ENCODE data around the gene PRRT1B.

- no peak for TF ChIP-seq EZH2phosphoT487 (IDR thresholded peaks at IDR 0.05; ENCODE audit: unreplicated experiment)
- TF ChIP-seq REST (IDR thresholded peaks at IDR 0.05; ENCODE audit: unreplicated experiment), result no peak
- TF ChIP-seq CTCF (conservative IDR thresholded peaks at IDR 0.05; ENCODE audit: low read depth in 2 of 2), result no peak
- TF ChIP-seq POLR2AphosphoS5 (IDR thresholded peaks at IDR 0.05; ENCODE audit: low read depth), result no peak
- no peak for TF ChIP-seq EZH2 (IDR thresholded peaks at IDR 0.05; ENCODE audit: low read depth, unreplicated experiment)
- TF ChIP-seq JUNB (IDR thresholded peaks at IDR 0.05; ENCODE audit: unreplicated experiment), result no peak
- no peak for TF ChIP-seq CREB1 (CRISPR knock-in tag; IDR thresholded peaks at IDR 0.05; ENCODE audit: low read depth)
Measured at GRCh38 chr9:131511880-131512279, 33.4 kb upstream of the PRRT1B start.

All from GM23338 (cell line).